MM.1S (cell line): ENCODE results near the gene FGGY.

ENCODE experiments used
- EZH2 ChIP-seq: fragments of 300-600 bp; sonication (generic); optimal IDR thresholded peaks from 2 replicates; pipeline ENCODE3; 2017; ENCODE audit warnings: low read depth, mild to moderate bottlenecking, antibody characterized with exemption, low read length, mixed read lengths
- TF ChIP-seq, protein P1 (sequence below): fragments of 300-600 bp; sonication (generic); IDR thresholded peaks from 2 replicates; pipeline ENCODE4 v1.5.1; 2016; ENCODE audit warnings: antibody characterized with exemption, low read length, mixed read lengths

DNA sequence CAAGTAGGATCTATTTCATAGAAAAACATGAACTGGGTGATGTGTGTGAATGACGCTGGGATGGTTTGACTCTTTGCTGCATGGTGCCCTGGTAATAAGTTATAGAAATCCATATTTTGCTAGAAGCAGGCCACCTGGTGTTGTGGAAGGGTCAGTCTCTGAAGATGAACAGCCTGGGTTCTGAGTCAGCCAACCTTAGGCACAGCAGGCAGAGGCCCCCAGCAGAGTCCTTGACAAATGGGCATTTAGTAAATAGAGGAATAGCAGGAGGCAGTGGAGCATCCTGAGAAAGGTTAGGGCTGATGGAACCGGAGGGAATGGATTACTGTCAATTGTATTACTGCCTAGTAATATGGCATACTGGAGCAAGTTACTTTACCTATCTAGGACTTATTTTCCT lies 20.9 kb downstream of the FGGY start:
- TF ChIP-seq, protein P1, sequence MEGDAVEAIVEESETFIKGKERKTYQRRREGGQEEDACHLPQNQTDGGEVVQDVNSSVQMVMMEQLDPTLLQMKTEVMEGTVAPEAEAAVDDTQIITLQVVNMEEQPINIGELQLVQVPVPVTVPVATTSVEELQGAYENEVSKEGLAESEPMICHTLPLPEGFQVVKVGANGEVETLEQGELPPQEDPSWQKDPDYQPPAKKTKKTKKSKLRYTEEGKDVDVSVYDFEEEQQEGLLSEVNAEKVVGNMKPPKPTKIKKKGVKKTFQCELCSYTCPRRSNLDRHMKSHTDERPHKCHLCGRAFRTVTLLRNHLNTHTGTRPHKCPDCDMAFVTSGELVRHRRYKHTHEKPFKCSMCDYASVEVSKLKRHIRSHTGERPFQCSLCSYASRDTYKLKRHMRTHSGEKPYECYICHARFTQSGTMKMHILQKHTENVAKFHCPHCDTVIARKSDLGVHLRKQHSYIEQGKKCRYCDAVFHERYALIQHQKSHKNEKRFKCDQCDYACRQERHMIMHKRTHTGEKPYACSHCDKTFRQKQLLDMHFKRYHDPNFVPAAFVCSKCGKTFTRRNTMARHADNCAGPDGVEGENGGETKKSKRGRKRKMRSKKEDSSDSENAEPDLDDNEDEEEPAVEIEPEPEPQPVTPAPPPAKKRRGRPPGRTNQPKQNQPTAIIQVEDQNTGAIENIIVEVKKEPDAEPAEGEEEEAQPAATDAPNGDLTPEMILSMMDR = no peak
- no peak for TF ChIP-seq EZH2
